HL-60/S4 (cell line): Measurements from ENCODE around the gene KLF13.

Experiments
- in situ Hi-C: fragments of 300-500 bp; cut with MboI; formaldehyde crosslinking; loops from 2 replicates; pipeline ENCODE4 v1.14.3; 2022; ENCODE audit warnings: low sequenced_read_pairs

Gene KLF13

DNA sequence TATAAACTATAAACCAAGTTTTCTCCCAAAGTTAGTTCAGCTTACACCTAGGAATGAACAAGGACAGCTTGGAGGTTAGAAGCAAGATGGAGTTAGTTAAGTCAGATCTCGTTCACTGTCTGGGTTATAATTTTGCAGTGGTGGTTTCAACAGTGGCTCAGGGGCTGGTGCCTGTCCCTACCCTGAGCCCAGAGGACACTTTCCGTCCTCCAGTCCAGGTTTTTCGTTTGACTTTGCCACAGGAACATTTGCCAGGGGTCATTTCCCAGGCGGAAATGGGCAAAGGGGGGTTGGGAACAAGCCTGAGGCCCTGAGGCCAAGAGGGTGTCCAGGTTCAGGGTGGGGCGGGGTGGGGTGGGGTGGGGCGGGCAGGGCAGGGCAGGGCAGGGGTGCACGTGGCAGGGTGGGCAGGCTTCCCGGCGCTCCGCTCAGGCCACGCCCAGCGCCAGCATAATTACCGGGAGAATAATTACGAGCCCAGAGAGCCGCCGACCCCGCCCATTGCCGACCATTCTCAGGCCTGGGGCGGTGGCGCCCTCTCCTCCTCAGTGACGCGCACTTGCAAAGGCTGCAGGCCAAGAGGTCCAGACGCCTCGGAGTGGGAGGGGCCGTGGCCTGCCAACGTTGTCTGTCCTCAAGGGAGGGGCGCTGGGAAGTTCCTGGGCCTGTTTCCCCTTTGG is 70.4 kb downstream of the KLF13 start:
- in situ Hi-C loops: loop anchor here (5.0 kb wide), 1 partner anchor 60 kb away; no protein-coding TSS in a partner anchor

GRCh38 chr15:31397851-31398661 is 71.4 kb downstream of the KLF13 start:
- in situ Hi-C loops: loop anchor here (5.0 kb wide), 1 partner anchor 61 kb away; no protein-coding TSS in a partner anchor

- in situ Hi-C loops: loop anchor here (5.0 kb wide), 1 partner anchor 61 kb away; no protein-coding TSS in a partner anchor
Observed at GRCh38 chr15:31398677-31399301, 72.2 kb downstream of the KLF13 start.

- in situ Hi-C loops: loop anchor here (5.0 kb wide), 1 partner anchor 62 kb away; no protein-coding TSS in a partner anchor
Observed at GRCh38 chr15:31399544-31400171, 73.0 kb downstream of the KLF13 start.

DNA sequence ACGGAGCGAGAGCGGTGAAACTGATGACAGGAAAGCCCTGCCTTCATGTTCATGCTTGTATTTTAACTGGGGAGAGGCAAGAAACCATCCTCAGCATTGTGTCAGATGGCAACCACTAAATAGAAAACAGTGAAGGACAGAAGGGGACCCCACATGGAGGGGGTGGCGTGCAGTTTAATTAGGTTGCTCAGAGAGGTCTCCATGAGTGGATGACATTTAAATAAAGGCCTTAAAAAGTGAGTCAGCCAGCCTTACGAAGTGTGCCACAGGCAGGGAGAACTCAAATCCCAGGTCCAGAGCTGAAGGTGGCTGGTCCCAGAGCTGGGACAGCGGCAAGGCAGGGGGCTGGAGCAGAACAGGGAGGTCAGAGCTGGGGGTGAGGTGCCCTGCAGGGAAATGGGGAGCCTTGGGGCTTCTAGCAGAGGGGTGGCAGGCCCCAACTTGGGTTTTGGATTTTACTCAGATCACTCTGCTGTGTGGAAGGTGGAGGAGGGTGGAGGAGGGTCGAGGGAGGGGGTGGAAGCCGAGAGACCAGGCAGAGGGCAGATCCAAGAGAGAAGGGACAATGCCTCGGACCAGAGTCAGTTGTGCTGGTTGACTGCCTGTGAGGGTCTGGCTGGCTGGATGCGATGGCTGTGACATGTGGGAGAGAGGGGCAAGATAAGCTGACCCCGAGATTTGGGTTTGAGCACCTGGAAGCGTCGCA is 73.7 kb downstream of the KLF13 start:
- in situ Hi-C loops: no loop called here

DNA sequence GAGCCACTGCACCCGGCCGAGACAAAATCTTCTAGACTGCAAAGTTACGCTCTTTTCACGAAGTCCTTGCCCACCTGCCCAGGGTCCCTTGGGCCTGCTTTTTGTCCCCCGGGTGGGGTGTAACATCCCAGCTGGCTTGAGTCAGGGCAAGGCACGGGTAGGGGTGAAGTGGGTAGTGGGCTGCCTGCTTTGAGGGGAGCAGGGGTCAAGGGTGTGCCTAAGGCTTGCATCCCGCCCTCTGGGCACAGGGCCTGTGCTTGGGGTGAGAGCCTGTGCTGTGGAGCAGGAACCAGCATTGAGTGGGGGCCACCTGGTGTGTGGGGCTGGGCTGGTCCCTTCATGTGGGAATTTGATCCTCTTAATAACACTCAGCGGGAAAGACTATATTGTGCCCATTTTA is 74.6 kb downstream of the KLF13 start:
- in situ Hi-C loops: no loop called here

GRCh38 chr15:31402003-31402402 is 75.4 kb downstream of the KLF13 start:
- in situ Hi-C loops: no loop called here

GRCh38 chr15:31402511-31403056 is 75.9 kb downstream of the KLF13 start:
- in situ Hi-C loops: no loop called here

DNA sequence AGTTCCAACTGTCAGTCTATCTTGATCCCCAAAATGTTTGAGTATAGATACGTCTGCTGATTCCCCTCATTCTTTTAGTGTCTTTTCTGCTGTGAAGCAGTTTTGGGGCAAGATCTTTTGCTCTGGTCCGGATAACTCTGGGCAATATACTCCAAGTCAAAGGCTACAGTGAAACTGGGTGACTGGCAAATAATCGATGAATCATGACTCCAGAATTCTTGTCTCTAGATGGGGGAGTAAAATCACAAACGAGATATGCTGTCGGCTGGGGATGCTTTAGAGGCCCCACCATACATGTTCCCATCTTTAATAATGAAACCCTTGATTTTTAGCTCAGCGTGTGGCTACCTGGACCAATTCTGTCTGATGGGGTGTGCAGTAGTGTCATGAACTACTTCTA is 76.5 kb downstream of the KLF13 start:
- in situ Hi-C loops: no loop called here

DNA sequence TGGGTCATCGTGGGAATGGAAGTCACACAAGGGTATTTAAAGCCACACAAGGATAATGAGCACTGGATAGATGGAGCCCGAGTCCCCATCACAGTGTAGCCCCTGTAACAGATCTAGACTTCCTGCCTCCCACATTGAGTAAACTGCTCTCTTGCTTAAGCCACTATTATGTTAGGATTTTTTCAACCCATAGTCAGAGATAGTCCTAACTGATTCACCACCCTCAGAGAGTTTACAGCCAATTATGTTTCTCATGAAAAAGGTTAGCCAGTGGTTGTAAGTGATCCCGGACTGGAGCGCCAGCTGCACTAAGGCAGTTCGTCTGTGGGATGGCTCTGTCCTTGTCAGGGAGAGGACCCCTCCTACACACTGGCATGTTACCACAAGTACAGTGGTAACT is 77.0 kb downstream of the KLF13 start:
- in situ Hi-C loops: no loop called here

- in situ Hi-C loops: no loop called here
Observed at GRCh38 chr15:31404345-31404744, 77.7 kb downstream of the KLF13 start.

GRCh38 chr15:31405200-31405920 is 78.7 kb downstream of the KLF13 start:
- in situ Hi-C loops: no loop called here

DNA sequence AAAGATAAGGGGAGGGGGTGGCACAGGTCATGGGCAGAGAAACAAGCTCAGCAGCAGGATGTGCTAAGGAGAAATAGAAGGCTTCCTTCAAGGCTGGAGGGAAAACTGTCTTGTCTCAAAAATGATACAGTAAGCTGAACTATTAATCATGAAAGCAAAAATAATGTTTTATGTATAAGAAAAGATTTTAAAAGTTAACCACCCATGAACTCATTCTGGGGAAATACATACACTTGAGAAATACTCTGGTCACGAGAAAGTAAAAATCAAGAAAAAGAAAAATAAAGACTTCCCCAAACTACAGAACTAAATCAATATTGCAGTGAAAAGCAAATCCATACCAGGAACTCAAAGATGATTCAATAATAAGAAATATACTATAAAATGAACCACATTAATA is 80.7 kb downstream of the KLF13 start:
- in situ Hi-C loops: no loop called here

- in situ Hi-C loops: no loop called here
Observed at GRCh38 chr15:31407851-31408250, 81.2 kb downstream of the KLF13 start.

DNA sequence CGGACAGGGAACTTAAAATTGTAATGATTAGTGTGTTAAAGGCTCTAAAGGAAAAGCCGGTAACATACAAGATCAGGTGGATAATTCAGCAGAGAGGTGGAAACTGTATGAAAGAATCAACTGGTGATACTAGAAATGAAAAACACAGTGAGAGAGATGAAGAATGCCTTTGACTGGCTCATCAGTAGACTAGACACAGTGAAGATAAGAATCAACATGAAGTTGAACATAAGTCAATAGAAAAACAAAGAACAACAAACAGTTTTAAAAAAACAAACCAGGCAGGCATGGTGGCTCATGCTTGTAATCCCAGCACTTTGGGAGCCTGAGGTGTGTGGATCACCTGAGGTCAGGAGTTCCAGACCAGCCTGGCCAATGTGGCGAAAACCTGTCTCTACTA is 82.1 kb downstream of the KLF13 start:
- in situ Hi-C loops: no loop called here

- in situ Hi-C loops: no loop called here
Observed at GRCh38 chr15:31409171-31409570, 82.5 kb downstream of the KLF13 start.

DNA sequence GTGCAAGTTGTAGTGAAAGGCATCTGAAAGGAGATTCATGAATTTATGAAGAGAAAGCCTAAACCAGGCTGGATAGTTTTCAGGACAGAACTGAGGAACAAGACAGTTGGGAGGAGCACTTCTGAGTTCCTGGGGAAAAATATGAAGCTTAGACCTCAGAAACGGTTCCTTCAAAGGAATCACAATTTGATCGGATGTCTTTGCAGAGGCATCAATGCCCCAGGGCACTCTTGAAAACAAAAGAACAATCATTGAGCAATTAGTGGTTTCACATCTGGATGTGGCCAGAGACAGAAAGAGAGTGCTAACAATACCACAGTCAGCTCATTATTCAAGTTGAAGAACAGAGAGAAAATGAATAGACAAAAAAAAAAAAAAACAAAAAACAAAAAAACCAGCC is 86.2 kb downstream of the KLF13 start:
- in situ Hi-C loops: no loop called here

GRCh38 chr15:31415201-31415600 is 88.6 kb downstream of the KLF13 start:
- in situ Hi-C loops: no loop called here

DNA sequence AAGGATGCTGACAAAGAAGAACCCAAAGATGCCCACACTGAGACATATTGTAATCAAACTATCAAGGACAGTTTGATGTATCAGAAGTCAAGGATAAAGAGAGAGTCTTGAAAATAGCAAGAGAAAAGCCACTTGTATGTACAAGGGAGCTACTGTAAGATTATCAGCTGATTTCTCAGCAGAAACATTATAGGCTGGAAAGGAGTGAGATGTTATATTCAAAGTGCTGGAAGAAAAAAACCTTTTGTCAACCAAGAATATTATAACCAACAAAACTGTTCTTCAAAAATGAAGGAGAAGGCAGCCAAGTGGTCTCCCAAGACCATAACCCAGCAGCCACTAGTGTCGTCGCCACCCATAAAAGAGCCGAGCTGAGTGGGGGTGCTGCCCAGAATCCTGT is 93.2 kb downstream of the KLF13 start:
- in situ Hi-C loops: no loop called here

DNA sequence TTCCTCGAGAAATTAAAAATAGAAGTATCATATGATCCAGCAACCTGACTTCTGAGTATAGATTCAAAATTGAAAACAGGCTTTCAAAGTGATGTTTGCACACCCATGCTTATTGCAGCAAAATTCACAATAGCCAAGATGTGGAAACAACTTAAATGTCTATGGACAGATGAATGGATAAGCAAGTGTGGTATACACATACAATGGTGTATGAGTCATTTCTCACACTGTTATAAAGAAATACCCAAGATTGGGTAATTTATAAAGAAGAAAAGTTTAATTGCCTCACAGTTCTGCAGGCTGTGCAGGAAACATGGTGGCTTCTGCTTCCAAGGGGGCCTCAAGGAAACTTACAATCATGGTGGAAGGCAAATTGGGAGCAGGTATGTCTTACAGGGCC is 100.8 kb downstream of the KLF13 start:
- in situ Hi-C loops: loop anchor here (25.0 kb wide), 1 partner anchor 215 kb away; no protein-coding TSS in a partner anchor
